ENCODE measurements around the gene ZNF536. TPM values are rescaled to one million over a fixed set of nuclear protein-coding genes. Genes with fewer than 3 reads are reported as not detected.

ZNF536 gene
- total and polyA plus RNA-seq, 9 donors: 0.13 to 0.52 (median 0.28) TPM; not detected in 4

DNA sequence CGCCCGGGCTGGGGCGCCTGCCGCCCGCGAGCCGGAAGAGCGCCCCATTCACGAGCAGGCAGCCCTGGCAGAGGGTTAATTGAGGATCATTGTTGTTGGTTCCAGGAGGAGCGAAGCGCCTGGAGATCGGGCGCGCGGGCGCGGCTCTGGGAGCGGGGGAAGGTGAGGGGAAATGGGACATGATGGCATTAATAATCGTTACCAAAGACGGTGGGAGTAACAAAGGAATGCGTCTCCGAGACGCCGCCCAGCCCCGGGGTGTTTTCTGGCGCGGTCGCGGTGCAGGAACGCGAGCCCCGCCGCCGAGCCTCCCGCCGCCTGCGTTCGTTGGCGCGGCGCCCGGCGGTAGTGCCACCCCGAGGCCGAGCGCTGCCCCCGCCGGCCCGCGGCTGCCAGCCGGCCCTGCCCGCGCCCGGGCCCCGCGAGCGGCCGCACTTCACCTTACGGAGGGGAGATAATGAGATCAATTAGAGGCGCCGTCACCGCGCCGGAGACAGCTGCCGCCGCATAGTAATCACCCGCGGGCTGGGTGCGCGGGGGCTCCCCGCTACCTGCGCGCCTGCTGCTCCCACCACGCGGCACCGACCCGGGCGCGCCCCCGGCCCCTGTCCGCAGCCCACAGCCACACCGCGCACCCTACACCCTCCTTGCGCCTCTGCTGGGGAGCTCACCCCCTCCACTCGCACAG, 2.8 kb downstream of the ZNF536 start:
- no peaks in the 10 kb centered on the region for H3K27me3 ChIP-seq
- no peaks in the 10 kb centered on the region for H3K36me3 ChIP-seq
- no peak overlapping the region for H3K4me3 ChIP-seq
- no peaks in the 10 kb centered on the region for H3K4me1 ChIP-seq (ENCODE audit: insufficient read depth)
- no peak overlapping the region for H3K27ac ChIP-seq
- TF ChIP-seq EP300 (IDR thresholded peaks at IDR 0.05) (no peak), CTCF (IDR thresholded peaks at IDR 0.05) (no peak), POLR2A (IDR thresholded peaks at IDR 0.05) (no peak)
- WGBS, 3 donors: 1% methylated on average over 70 to 85 of the region's 85 CpGs
- intact Hi-C loops (cut with DNase I): no loop called here
- no peaks in the 10 kb centered on the region for H3K9me3 ChIP-seq
- no peak for DNase-seq

GRCh38 chr19:30375553-30376031, 3.4 kb downstream of the ZNF536 start:
- WGBS, 3 donors: 45 to 54% (median 52%) methylated on average over 23 of the region's 23 CpGs
- H3K4me3 ChIP-seq: no peak overlapping the region
- H3K27ac ChIP-seq: no peak overlapping the region
- DNase-seq: no peak
- no peaks in the 10 kb centered on the region for H3K36me3 ChIP-seq
- no peak for TF ChIP-seq EP300 (IDR thresholded peaks at IDR 0.05)
- no peak for TF ChIP-seq POLR2A (IDR thresholded peaks at IDR 0.05)
- no peak for TF ChIP-seq CTCF (IDR thresholded peaks at IDR 0.05)
- no peaks in the 10 kb centered on the region for H3K9me3 ChIP-seq
- intact Hi-C loops (cut with DNase I): no loop called here
- H3K27me3 ChIP-seq: no peaks in the 10 kb centered on the region
- H3K4me1 ChIP-seq (ENCODE audit: insufficient read depth): no peaks in the 10 kb centered on the region

DNA sequence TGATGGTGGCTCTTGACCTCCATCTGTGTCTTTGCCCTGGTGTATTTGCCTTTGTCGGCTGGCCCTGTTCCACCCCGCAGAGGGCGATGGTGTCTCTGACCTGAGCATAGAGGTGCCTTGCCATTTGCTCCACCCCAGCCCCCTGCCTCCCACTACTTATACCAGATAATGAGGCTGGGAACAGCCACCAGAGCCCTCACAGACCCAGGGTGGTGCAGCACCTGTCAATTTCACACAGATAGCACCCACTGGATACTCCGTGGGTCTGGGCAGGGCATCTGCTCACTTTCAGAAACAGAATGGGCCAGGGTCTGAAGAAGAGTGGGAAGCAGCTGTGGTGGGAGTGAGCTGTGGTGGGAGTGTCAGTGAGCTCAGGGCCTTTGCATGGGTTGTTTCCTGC, 4.1 kb downstream of the ZNF536 start:
- Histone ChIP-seq H3K27me3 (no peaks in the 10 kb centered on the region), H3K9me3 (no peaks in the 10 kb centered on the region), H3K4me3 (no peak overlapping the region), H3K4me1 (ENCODE audit: insufficient read depth) (no peaks in the 10 kb centered on the region), H3K36me3 (no peaks in the 10 kb centered on the region), H3K27ac (no peak overlapping the region)
- no peak for DNase-seq
- WGBS, 3 donors: 70 to 83% (median 70%) methylated on average over 4 of the region's 4 CpGs
- intact Hi-C loops (cut with DNase I): no loop called here
- no peak for TF ChIP-seq POLR2A (IDR thresholded peaks at IDR 0.05)
- TF ChIP-seq CTCF (IDR thresholded peaks at IDR 0.05): no peak
- no peak for TF ChIP-seq EP300 (IDR thresholded peaks at IDR 0.05)

- DNase-seq: no peak
- Histone ChIP-seq H3K4me3 (no peak overlapping the region), H3K9me3 (no peaks in the 10 kb centered on the region), H3K27me3 (no peaks in the 10 kb centered on the region), H3K27ac (no peak overlapping the region), H3K36me3 (no peaks in the 10 kb centered on the region), H3K4me1 (ENCODE audit: insufficient read depth) (no peaks in the 10 kb centered on the region)
- intact Hi-C loops (cut with DNase I): no loop called here
- TF ChIP-seq POLR2A (IDR thresholded peaks at IDR 0.05) (no peak), CTCF (IDR thresholded peaks at IDR 0.05) (no peak), EP300 (IDR thresholded peaks at IDR 0.05) (no peak)
- whole genome bisulfite sequencing, 3 donors: 93 to 94% (median 93%) methylated on average over 15 of the region's 15 CpGs
Observed at GRCh38 chr19:30376826-30377425, 4.7 kb downstream of the ZNF536 start.

All from ovary (tissue), 9 donors.